Measurements from ENCODE around the gene LOXHD1. TPM values are rescaled to one million over a fixed set of nuclear protein-coding genes. Genes with fewer than 3 reads are reported as not detected.

LOXHD1 gene
- total and polyA plus RNA-seq, 2 of the 13 experiments (the other 11 are each of a cell fraction or from before 2014, with no cell fraction given), result not detected

DNA sequence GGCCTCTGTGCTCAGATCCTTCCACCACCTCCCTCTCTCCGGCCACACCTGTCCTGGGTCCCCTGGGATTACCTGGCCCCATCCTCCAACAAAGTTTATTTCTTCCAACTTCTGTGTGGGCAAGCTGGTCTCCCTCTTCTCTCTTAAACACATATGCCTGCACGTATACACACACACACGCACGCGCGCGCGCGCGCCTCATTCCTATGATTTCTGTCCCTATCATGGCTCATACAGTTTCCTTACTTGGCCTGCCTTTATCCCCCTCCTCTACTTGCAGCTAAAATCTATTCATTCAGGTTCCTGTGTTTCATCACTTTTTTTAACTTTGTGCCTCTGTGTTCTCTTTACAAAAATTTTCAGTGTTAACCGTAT lies 96.4 kb downstream of the LOXHD1 start:
- Histone ChIP-seq H2AFZ (ENCODE audit: low read length) (no peak overlapping the region), H3K27me3 (ENCODE audit: control insufficient read depth in 1 of 2, insufficient read depth in 2 of 2, low read length in 2 of 2) (peaks cover 2 to 22% of the 10 kb centered on the region in 2 experiments; a peak in 3 of 5 replicates), H3K79me2 (ENCODE audit: insufficient read depth, low read length) (no peaks in the 10 kb centered on the region), H4K20me1 (ENCODE audit: insufficient read depth, low read length) (no peaks in the 10 kb centered on the region), H3K27ac (ENCODE audit: extremely low read length, insufficient read depth, low read length) (no peak overlapping the region), H3K4me1 (ENCODE audit: insufficient read depth, low read length) (no peaks in the 10 kb centered on the region), H3K4me2 (ENCODE audit: low read depth, low read length) (no peak overlapping the region), H3K4me3 (replicated peaks in 1 of 3; ENCODE audit: insufficient read depth in 1 of 3, low read depth in 2 of 3, low read length in 3 of 3) (no peak overlapping the region), H3K9me3 (ENCODE audit: low read length) (no peaks in the 10 kb centered on the region), H3K36me3 (replicated peaks in 1 of 2; ENCODE audit: control insufficient read depth in 1 of 2, insufficient read depth in 2 of 2, low read length in 2 of 2) (no peaks in the 10 kb centered on the region), H3K9ac (ENCODE audit: insufficient read depth, low read depth, low read length) (no peak overlapping the region)
- ChIA-PET CTCF (ENCODE audit: low intra/inter-chr PET ratio, low total read pairs) (no interaction called here), POLR2A (no interaction called here)
- TF ChIP-seq DPF2 (CRISPR knock-in tag; IDR thresholded peaks at IDR 0.05; ENCODE audit: borderline replicate concordance, low read depth) (no peak), ZNF142 (CRISPR knock-in tag; IDR thresholded peaks at IDR 0.05) (no peak), ZNF441 (CRISPR knock-in tag; IDR thresholded peaks at IDR 0.05; ENCODE audit: borderline replicate concordance) (no peak), ETV6 (CRISPR knock-in tag; conservative IDR thresholded peaks at IDR 0.05) (no peak), RXRA (CRISPR knock-in tag; IDR thresholded peaks at IDR 0.05) (no peak), DNMT3B (CRISPR knock-in tag; conservative IDR thresholded peaks at IDR 0.05) (no peak), ZNF24 (IDR thresholded peaks at IDR 0.05) (no peak), ZNF557 (CRISPR knock-in tag; IDR thresholded peaks at IDR 0.05) (no peak), ZNF605 (CRISPR knock-in tag; IDR thresholded peaks at IDR 0.05) (no peak), RBM39 (IDR thresholded peaks at IDR 0.05; ENCODE audit: low read depth, low read length, poor library complexity, severe bottlenecking) (no peak), ZNF205 (CRISPR knock-in tag; IDR thresholded peaks at IDR 0.05) (no peak), ELF3 (CRISPR knock-in tag; IDR thresholded peaks at IDR 0.05) (no peak)
- BruUV-seq (replicated peaks), result no TSS peak
- intact Hi-C loops (cut with micrococcal nuclease; ENCODE audit: unreplicated experiment) (no loop called here), in situ Hi-C loops (cut with HindIII; ENCODE audit: extremely low pct_ligation_motif_present, low pct_unique_long_range_greater_than_20kb) (loop anchor here (5.0 kb wide), 1 partner anchor 97 kb away; the partner anchor contains the start of gene LOXHD1)
- DNase-seq (ENCODE audit: low spot score) (no peak), FAIRE-seq (no peak), ATAC-seq (no peak)
- 78% methylated on average over 11 of the region's 11 CpGs for WGBS (ENCODE audit: low lambda C conversion rate)
